ENCODE data around the gene ZBED3. TPM values are rescaled to one million over a fixed set of nuclear protein-coding genes. Genes with fewer than 3 reads are reported as not detected.

Gene ZBED3
- total RNA-seq, 1 donor from 2014 or later: 13.4 TPM

GRCh38 chr5:77024490-77024889 lies 62.6 kb downstream of the ZBED3 start:
- DNase-seq: no peak
- intact Hi-C loops (cut with DNase I): no loop called here
- no peaks in the 10 kb centered on the region for H3K36me3 ChIP-seq
- no peak overlapping the region for H3K4me3 ChIP-seq
- no peak for TF ChIP-seq CTCF (IDR thresholded peaks at IDR 0.05)
- H3K4me1 ChIP-seq: no peaks in the 10 kb centered on the region
- peaks cover 8% of the 10 kb centered on the region for H3K27me3 ChIP-seq (ENCODE audit: low read depth)
- no peak overlapping the region for H3K27ac ChIP-seq
- no peaks in the 10 kb centered on the region for H3K9me3 ChIP-seq
- ATAC-seq: peak; percentile 52 to 72

DNA sequence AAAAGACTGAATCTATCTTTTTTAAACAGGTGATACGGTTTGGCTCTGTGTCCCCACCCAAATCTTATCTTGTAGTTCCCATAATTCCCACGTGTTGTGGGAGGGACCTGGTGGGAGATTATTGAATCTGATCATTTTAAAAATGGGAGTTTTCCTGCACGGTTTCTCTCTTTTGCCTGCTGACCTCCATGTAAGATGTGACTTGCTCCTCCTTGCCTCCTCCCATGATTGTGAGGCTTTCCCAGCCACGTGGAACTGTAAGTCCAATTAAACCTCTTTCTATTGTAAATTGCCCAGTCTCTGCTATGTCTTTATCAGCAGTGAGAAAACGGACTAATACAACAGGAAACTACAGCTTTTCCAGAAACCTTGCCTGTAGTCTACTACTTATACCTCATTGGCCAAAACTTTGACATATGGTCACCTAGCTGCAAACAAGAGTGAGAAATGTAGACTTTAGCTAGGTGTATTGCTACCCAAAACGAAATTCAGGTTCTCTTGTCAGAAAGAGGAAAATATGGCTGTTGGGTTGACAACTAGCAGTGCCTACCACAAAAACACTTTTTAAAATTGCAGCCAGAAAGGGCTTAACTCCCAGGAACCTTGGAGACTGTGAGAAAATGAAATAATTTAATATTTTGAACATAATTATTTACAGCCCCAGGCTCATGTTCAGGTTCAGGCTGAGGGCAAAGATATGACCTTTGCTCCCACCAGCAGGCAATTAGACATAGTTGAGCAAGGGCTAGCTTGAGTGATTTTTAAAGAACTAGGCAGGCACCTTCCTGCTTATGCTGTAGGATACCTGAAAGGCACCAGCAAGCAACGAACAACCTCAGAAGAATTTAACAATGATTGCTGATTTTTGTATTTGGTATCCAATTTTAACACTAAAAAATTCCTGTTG lies 64.3 kb downstream of the ZBED3 start:
- H3K4me3 ChIP-seq: no peak overlapping the region
- peaks cover 8% of the 10 kb centered on the region for H3K27me3 ChIP-seq (ENCODE audit: low read depth)
- no peaks in the 10 kb centered on the region for H3K9me3 ChIP-seq
- no peaks in the 10 kb centered on the region for H3K4me1 ChIP-seq
- DNase-seq (no peak), ATAC-seq (no peak)
- no peak for TF ChIP-seq CTCF (IDR thresholded peaks at IDR 0.05)
- no peaks in the 10 kb centered on the region for H3K36me3 ChIP-seq
- no peak overlapping the region for H3K27ac ChIP-seq
- intact Hi-C loops (cut with DNase I): no loop called here

Other genes with a start within 250 kb of the ZBED3 start
- 1.2 TPM for gene S100Z, start 237.3 kb downstream of the ZBED3 start, total RNA-seq
- gene CRHBP, start 134.2 kb downstream of the ZBED3 start, total RNA-seq: 0.53 TPM
- gene AGGF1, start 56.9 kb downstream of the ZBED3 start, total RNA-seq: 20.4 TPM
- gene PDE8B, start 123.4 kb upstream of the ZBED3 start, total RNA-seq: 5.3 TPM

Measured in lower lobe of right lung (tissue), 2 donors.